ENCODE measurements around the gene CCDC148. TPM values are rescaled to one million over a fixed set of nuclear protein-coding genes. Genes with fewer than 3 reads are reported as not detected.

Gene CCDC148
- total and polyA plus RNA-seq, 2 experiments from 2014 or later = 1.2 to 1.8 TPM

DNA sequence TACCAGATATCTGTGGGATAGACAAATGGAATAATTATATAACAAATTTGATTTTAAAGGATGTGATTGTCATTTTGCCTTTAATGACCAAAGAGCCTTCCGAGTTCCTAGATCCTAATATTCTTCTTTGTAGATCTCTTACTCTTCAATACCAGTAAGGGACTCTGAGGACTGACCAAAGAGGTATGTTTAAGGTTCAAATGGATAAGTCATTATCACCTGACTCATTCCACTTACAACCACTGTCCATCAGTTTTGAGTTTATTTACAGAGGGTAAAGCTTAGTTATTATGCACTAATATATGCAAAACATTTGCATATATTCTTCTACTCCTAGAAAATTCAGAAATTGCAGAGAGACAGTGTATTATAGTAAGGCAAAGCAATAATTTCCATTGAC is 62.7 kb downstream of the CCDC148 start:
- Mint-ChIP-seq H3K4me1 (peaks cover 10% of the 10 kb centered on the region), H3K9me3 (no peaks in the 10 kb centered on the region), H3K36me3 (ENCODE audit: low read depth) (no peaks in the 10 kb centered on the region), H3K27ac (no peak overlapping the region), H3K4me3 (no peak overlapping the region), H3K27me3 (ENCODE audit: insufficient read depth, low read depth, poor library complexity) (no peaks in the 10 kb centered on the region)
- DNase-seq (ENCODE audit: low spot score) (no peak), ATAC-seq (no peak)
- Histone ChIP-seq H3K79me2 (replicated peaks; ENCODE audit: insufficient read depth) (no peaks in the 10 kb centered on the region), H3K27me3 (ENCODE audit: insufficient read depth) (no peaks in the 10 kb centered on the region), H3K4me2 (no peak overlapping the region), H3F3A (replicated peaks; ENCODE audit: low read depth) (no peaks in the 10 kb centered on the region), H3K4me3 (no peak overlapping the region), H3K4me1 (ENCODE audit: insufficient read depth) (no peaks in the 10 kb centered on the region), H3K36me3 (ENCODE audit: insufficient read depth) (no peaks in the 10 kb centered on the region), H2AFZ (no peak overlapping the region), H3K9me2 (ENCODE audit: insufficient read depth) (no peaks in the 10 kb centered on the region), H3K27ac (ENCODE audit: low read depth) (no peak overlapping the region), H4K20me1 (replicated peaks; ENCODE audit: insufficient read depth) (no peaks in the 10 kb centered on the region)
- no peak for TF ChIP-seq POLR2AphosphoS5 (IDR thresholded peaks at IDR 0.05; ENCODE audit: low read depth)
- no peak for TF ChIP-seq EZH2phosphoT487 (IDR thresholded peaks at IDR 0.05; ENCODE audit: unreplicated experiment)
- no peak for TF ChIP-seq NANOG (IDR thresholded peaks at IDR 0.05; ENCODE audit: borderline replicate concordance)
- TF ChIP-seq, protein P1, sequence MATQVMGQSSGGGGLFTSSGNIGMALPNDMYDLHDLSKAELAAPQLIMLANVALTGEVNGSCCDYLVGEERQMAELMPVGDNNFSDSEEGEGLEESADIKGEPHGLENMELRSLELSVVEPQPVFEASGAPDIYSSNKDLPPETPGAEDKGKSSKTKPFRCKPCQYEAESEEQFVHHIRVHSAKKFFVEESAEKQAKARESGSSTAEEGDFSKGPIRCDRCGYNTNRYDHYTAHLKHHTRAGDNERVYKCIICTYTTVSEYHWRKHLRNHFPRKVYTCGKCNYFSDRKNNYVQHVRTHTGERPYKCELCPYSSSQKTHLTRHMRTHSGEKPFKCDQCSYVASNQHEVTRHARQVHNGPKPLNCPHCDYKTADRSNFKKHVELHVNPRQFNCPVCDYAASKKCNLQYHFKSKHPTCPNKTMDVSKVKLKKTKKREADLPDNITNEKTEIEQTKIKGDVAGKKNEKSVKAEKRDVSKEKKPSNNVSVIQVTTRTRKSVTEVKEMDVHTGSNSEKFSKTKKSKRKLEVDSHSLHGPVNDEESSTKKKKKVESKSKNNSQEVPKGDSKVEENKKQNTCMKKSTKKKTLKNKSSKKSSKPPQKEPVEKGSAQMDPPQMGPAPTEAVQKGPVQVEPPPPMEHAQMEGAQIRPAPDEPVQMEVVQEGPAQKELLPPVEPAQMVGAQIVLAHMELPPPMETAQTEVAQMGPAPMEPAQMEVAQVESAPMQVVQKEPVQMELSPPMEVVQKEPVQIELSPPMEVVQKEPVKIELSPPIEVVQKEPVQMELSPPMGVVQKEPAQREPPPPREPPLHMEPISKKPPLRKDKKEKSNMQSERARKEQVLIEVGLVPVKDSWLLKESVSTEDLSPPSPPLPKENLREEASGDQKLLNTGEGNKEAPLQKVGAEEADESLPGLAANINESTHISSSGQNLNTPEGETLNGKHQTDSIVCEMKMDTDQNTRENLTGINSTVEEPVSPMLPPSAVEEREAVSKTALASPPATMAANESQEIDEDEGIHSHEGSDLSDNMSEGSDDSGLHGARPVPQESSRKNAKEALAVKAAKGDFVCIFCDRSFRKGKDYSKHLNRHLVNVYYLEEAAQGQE (IDR thresholded peaks at IDR 0.05; ENCODE audit: unreplicated experiment) = no peak
- TF ChIP-seq, protein P2, sequence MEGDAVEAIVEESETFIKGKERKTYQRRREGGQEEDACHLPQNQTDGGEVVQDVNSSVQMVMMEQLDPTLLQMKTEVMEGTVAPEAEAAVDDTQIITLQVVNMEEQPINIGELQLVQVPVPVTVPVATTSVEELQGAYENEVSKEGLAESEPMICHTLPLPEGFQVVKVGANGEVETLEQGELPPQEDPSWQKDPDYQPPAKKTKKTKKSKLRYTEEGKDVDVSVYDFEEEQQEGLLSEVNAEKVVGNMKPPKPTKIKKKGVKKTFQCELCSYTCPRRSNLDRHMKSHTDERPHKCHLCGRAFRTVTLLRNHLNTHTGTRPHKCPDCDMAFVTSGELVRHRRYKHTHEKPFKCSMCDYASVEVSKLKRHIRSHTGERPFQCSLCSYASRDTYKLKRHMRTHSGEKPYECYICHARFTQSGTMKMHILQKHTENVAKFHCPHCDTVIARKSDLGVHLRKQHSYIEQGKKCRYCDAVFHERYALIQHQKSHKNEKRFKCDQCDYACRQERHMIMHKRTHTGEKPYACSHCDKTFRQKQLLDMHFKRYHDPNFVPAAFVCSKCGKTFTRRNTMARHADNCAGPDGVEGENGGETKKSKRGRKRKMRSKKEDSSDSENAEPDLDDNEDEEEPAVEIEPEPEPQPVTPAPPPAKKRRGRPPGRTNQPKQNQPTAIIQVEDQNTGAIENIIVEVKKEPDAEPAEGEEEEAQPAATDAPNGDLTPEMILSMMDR (conservative IDR thresholded peaks at IDR 0.05; ENCODE audit: low read depth in 2 of 2) = no peak
- TF ChIP-seq STAT1 (IDR thresholded peaks at IDR 0.05; ENCODE audit: unreplicated experiment) = no peak

DNA sequence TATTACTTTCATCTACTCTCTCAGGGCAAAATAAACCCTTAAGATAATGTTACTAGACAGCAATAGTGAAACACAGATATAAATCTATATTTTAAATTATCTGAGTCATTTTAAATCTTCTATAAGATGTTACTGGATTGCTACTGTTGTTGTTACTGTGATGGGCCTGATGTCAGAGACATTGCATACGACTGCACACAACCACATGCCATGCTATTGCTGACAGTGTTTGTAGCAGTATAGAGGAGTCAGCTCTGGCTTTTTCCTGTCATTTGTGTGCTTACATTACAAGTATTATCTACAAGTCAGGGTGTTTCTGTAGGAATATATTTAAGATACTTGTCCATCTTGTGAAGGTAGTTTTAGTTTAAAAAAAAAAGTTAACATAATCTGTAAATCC is 63.9 kb downstream of the CCDC148 start:
- no peak overlapping the region for H3K4me3 Mint-ChIP-seq
- no peaks in the 10 kb centered on the region for H3F3A ChIP-seq (replicated peaks; ENCODE audit: low read depth)
- no peaks in the 10 kb centered on the region for H3K27me3 Mint-ChIP-seq (ENCODE audit: insufficient read depth, low read depth, poor library complexity)
- H3K27ac Mint-ChIP-seq = no peak overlapping the region
- no peak overlapping the region for H3K4me3 ChIP-seq
- H3K36me3 ChIP-seq (ENCODE audit: insufficient read depth) = no peaks in the 10 kb centered on the region
- H4K20me1 ChIP-seq (replicated peaks; ENCODE audit: insufficient read depth) = no peaks in the 10 kb centered on the region
- no peak overlapping the region for H3K4me2 ChIP-seq
- H3K36me3 Mint-ChIP-seq (ENCODE audit: low read depth) = no peaks in the 10 kb centered on the region
- no peaks in the 10 kb centered on the region for H3K9me3 Mint-ChIP-seq
- TF ChIP-seq CREB1 (CRISPR knock-in tag; IDR thresholded peaks at IDR 0.05; ENCODE audit: low read depth) (no peak), ZNF114 (CRISPR knock-in tag; IDR thresholded peaks at IDR 0.05) (no peak), ZNF331 (CRISPR knock-in tag; IDR thresholded peaks at IDR 0.05; ENCODE audit: low read depth) (no peak)
- TF ChIP-seq, protein P2 (conservative IDR thresholded peaks at IDR 0.05; ENCODE audit: low read depth in 2 of 2) = no peak
- ATAC-seq = no peak
- H3K4me1 Mint-ChIP-seq = peaks cover 10% of the 10 kb centered on the region
- no peaks in the 10 kb centered on the region for H3K79me2 ChIP-seq (replicated peaks; ENCODE audit: insufficient read depth)
- no peaks in the 10 kb centered on the region; the same call in 1 of the 2 replicates for H3K9me2 ChIP-seq (ENCODE audit: insufficient read depth)
- DNase-seq (ENCODE audit: low spot score) = no peak
- H3K27me3 ChIP-seq (ENCODE audit: insufficient read depth) = no peaks in the 10 kb centered on the region
- H2AFZ ChIP-seq = no peak overlapping the region
- no peak overlapping the region for H3K27ac ChIP-seq (ENCODE audit: low read depth)
- no peaks in the 10 kb centered on the region for H3K4me1 ChIP-seq (ENCODE audit: insufficient read depth)

Data from GM23338 (cell line).